Nephron (organoid): ENCODE results near the gene GKN2.

Experiments
- H3K27ac Mint-ChIP-seq, 3 experiments: 2 replicates each; pipeline ENCODE4 v1.8.0; 2020; ENCODE audit warnings: mixed read lengths in 3 of 3, mild to moderate bottlenecking in 2 of 3, moderate library complexity in 1 of 3
- H3K27me3 Mint-ChIP-seq: 2 replicates; pipeline ENCODE4 v1.8.0; 2021; ENCODE audit warnings: low read depth, mild to moderate bottlenecking, moderate library complexity, mixed read lengths
- H3K36me3 Mint-ChIP-seq: 2 replicates; pipeline ENCODE4 v1.8.0; 2020; ENCODE audit warnings: low read depth, mixed read lengths
- H3K4me1 Mint-ChIP-seq: 2 replicates; pipeline ENCODE4 v1.8.0; 2020; ENCODE audit warnings: mixed read lengths
- H3K4me3 Mint-ChIP-seq, 3 experiments: 2 replicates each; pipeline ENCODE4 v1.8.0; 2020; ENCODE audit warnings: mild to moderate bottlenecking in 3 of 3, mixed read lengths in 3 of 3, moderate library complexity in 2 of 3
- H3K9me3 Mint-ChIP-seq: 2 replicates; pipeline ENCODE4 v1.8.0; 2020; ENCODE audit warnings: mixed read lengths
- TF ChIP-seq, protein P1 (sequence below), 3 experiments: fragments of 200-600 bp; sonication (generic); IDR thresholded peaks; one replicate each; pipeline ENCODE4 v1.5.0; 2021; ENCODE audit warnings: antibody characterized with exemption in 3 of 3; ENCODE audit not compliant: unreplicated experiment in 3 of 3

GKN2 gene

GRCh38 chr2:68952887-68953521 is at the start of gene GKN2:
TSS of gene GKN2 (minus strand) at chr2:68952893. CDS start at chr2:68952861, 32 bp downstream.
- no peaks in the 10 kb centered on the region for H3K36me3 Mint-ChIP-seq
- no peaks in the 10 kb centered on the region for H3K4me1 Mint-ChIP-seq
- H3K27me3 Mint-ChIP-seq, result peaks cover 4% of the 10 kb centered on the region
- H3K4me3 Mint-ChIP-seq, result no peak within 1 kb of the TSS
- H3K9me3 Mint-ChIP-seq, result peaks cover 4% of the 10 kb centered on the region
- TF ChIP-seq, protein P1, sequence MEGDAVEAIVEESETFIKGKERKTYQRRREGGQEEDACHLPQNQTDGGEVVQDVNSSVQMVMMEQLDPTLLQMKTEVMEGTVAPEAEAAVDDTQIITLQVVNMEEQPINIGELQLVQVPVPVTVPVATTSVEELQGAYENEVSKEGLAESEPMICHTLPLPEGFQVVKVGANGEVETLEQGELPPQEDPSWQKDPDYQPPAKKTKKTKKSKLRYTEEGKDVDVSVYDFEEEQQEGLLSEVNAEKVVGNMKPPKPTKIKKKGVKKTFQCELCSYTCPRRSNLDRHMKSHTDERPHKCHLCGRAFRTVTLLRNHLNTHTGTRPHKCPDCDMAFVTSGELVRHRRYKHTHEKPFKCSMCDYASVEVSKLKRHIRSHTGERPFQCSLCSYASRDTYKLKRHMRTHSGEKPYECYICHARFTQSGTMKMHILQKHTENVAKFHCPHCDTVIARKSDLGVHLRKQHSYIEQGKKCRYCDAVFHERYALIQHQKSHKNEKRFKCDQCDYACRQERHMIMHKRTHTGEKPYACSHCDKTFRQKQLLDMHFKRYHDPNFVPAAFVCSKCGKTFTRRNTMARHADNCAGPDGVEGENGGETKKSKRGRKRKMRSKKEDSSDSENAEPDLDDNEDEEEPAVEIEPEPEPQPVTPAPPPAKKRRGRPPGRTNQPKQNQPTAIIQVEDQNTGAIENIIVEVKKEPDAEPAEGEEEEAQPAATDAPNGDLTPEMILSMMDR (IDR thresholded peaks at IDR 0.05; ENCODE audit: unreplicated experiment in 3 of 3), result no peak
- no peak within 1 kb of the TSS for H3K27ac Mint-ChIP-seq

DNA sequence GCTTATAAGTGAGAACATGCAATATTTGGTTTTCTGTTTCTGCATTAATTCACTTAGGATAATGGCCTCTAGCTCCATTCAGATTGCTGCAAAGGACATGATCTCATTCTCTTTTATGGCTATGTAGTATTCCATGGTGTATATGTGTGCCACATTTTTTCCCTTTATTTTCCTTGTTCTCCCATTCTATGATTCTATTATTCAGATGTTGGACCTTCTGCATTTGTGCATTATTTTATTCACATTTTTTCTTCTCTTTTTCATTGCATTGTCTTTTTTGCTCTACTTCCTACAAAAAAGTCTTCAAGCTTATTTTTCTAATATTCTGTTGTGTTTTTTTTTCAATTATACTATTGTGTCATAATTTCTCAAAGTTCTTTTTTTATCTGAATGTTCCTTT is 49.2 kb upstream of the GKN2 start:
- Mint-ChIP-seq H3K36me3 (no peaks in the 10 kb centered on the region), H3K4me3 (no peak overlapping the region), H3K9me3 (peaks cover 30% of the 10 kb centered on the region), H3K4me1 (no peaks in the 10 kb centered on the region), H3K27me3 (no peaks in the 10 kb centered on the region), H3K27ac (no peak overlapping the region)
- TF ChIP-seq, protein P1 (IDR thresholded peaks at IDR 0.05; ENCODE audit: unreplicated experiment in 3 of 3), result no peak

DNA sequence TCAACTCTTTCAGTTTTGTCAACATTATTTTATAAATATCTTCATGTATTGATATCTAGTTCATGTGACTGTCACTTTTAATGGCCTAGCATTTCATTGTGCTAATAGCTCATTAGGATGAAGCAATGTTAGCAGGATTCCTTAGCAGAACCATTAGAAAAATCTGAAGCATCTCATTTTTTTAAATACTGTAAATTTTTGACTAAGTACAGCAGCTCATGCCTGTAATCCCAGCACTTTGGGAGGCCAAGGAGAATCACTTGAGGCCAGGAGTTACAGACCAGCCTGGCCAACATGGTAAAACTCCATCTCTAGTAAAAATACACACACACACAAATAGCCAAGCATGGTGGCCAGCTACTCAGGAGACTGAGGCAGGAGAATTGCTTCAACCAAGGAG is 44.7 kb upstream of the GKN2 start:
- no peaks in the 10 kb centered on the region for H3K27me3 Mint-ChIP-seq
- H3K27ac Mint-ChIP-seq, result no peak overlapping the region
- TF ChIP-seq, protein P1 (IDR thresholded peaks at IDR 0.05; ENCODE audit: unreplicated experiment in 3 of 3), result no peak
- H3K4me1 Mint-ChIP-seq, result no peaks in the 10 kb centered on the region
- H3K36me3 Mint-ChIP-seq, result no peaks in the 10 kb centered on the region
- peaks cover 18% of the 10 kb centered on the region for H3K9me3 Mint-ChIP-seq
- no peak overlapping the region for H3K4me3 Mint-ChIP-seq

GRCh38 chr2:68995916-68996315 is 43.2 kb upstream of the GKN2 start:
- Mint-ChIP-seq H3K36me3 (no peaks in the 10 kb centered on the region), H3K4me3 (no peak overlapping the region), H3K27ac (no peak overlapping the region), H3K9me3 (peaks cover 5% of the 10 kb centered on the region), H3K4me1 (no peaks in the 10 kb centered on the region), H3K27me3 (no peaks in the 10 kb centered on the region)
- TF ChIP-seq, protein P1 (IDR thresholded peaks at IDR 0.05; ENCODE audit: unreplicated experiment in 3 of 3), result no peak

GRCh38 chr2:68994864-68995263 is 42.2 kb upstream of the GKN2 start:
- H3K27me3 Mint-ChIP-seq, result no peaks in the 10 kb centered on the region
- no peak overlapping the region for H3K4me3 Mint-ChIP-seq
- no peak overlapping the region for H3K27ac Mint-ChIP-seq
- H3K4me1 Mint-ChIP-seq, result no peaks in the 10 kb centered on the region
- TF ChIP-seq, protein P1 (IDR thresholded peaks at IDR 0.05; ENCODE audit: unreplicated experiment in 3 of 3), result no peak
- H3K36me3 Mint-ChIP-seq, result no peaks in the 10 kb centered on the region
- no peaks in the 10 kb centered on the region for H3K9me3 Mint-ChIP-seq

DNA sequence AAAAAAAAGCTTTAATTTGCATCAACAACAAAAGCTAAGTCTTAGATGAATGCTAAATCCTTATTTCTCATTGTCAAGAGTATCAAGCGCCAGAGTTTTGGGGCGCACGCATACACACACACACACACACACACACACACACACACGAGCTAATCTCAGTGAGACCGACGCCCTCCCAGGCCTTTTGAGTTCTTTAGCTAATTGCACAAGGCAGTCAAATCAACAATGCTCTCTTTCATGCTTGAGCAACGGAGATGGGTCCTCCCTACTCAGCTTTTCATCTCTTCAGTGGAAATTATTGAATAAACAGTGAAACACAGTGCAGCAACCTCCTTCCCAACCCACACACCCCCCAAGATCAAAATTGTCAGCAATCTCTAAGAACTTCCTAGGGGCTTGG is 41.0 kb upstream of the GKN2 start:
- H3K27me3 Mint-ChIP-seq, result no peaks in the 10 kb centered on the region
- TF ChIP-seq, protein P1 (IDR thresholded peaks at IDR 0.05; ENCODE audit: unreplicated experiment in 3 of 3), result no peak
- H3K36me3 Mint-ChIP-seq, result no peaks in the 10 kb centered on the region
- H3K27ac Mint-ChIP-seq, result no peak overlapping the region
- no peaks in the 10 kb centered on the region for H3K9me3 Mint-ChIP-seq
- no peaks in the 10 kb centered on the region for H3K4me1 Mint-ChIP-seq
- no peak overlapping the region for H3K4me3 Mint-ChIP-seq
